HepG2 (cell line): ENCODE results near the gene EPB41L4A. TPM values are rescaled to one million over a fixed set of nuclear protein-coding genes. Genes with fewer than 3 reads are reported as not detected.
A peak's percentile ranks its signal among the peaks of the same experiment; 100 is the strongest.

ENCODE experiments used
- ATM ChIP-seq: fragments of 450-650 bp; IDR thresholded peaks from 2 replicates; pipeline ENCODE4 v1.7.1; 2017; ENCODE audit warnings: mild to moderate bottlenecking, borderline replicate concordance
- ATRX ChIP-seq: sonication (generic); formaldehyde crosslinking; IDR thresholded peaks from 2 replicates; pipeline ENCODE4 v1.4.0; 2020; ENCODE audit warnings: missing genetic modification reagents, borderline replicate concordance
- BCL3 ChIP-seq: sonication (generic); formaldehyde crosslinking; IDR thresholded peaks from 2 replicates; pipeline ENCODE4 v1.5.1; 2020; ENCODE audit warnings: mild to moderate bottlenecking, missing genetic modification reagents, moderate library complexity
- BCLAF1 ChIP-seq: fragments of 450-650 bp; IDR thresholded peaks from 2 replicates; pipeline ENCODE4 v1.6.1; 2017; ENCODE audit warnings: mild to moderate bottlenecking
- DNMT1 ChIP-seq: sonication (generic); formaldehyde crosslinking; IDR thresholded peaks from 2 replicates; pipeline ENCODE4 v1.5.1; 2020; ENCODE audit warnings: mild to moderate bottlenecking, missing genetic modification reagents
- ELF1 ChIP-seq: sonication (generic); formaldehyde crosslinking; IDR thresholded peaks from 2 replicates; pipeline ENCODE4 v1.4.0; 2020; ENCODE audit warnings: missing genetic modification reagents
- GFI1 ChIP-seq: sonication (generic); formaldehyde crosslinking; IDR thresholded peaks from 2 replicates; pipeline ENCODE4 v1.5.0; 2020; ENCODE audit warnings: missing genetic modification reagents, mild to moderate bottlenecking, borderline replicate concordance
- GTF3A ChIP-seq: sonication (generic); formaldehyde crosslinking; conservative IDR thresholded peaks from 2 replicates; pipeline ENCODE4 v1.4.0; 2020; ENCODE audit warnings: mild to moderate bottlenecking, missing genetic modification reagents
- HIVEP1 ChIP-seq: sonication (generic); formaldehyde crosslinking; IDR thresholded peaks from 2 replicates; pipeline ENCODE4 v1.4.0; 2020; ENCODE audit warnings: mild to moderate bottlenecking, missing genetic modification reagents
- NFATC3 ChIP-seq: sonication (generic); formaldehyde crosslinking; IDR thresholded peaks from 2 replicates; pipeline ENCODE4 v1.5.1; 2020; ENCODE audit warnings: mild to moderate bottlenecking, missing genetic modification reagents
- ONECUT2 ChIP-seq: sonication (generic); formaldehyde crosslinking; IDR thresholded peaks from 2 replicates; pipeline ENCODE4 v1.4.0; 2020; ENCODE audit warnings: missing genetic modification reagents
- RAD21 ChIP-seq: fragments of 450-650 bp; formaldehyde crosslinking; IDR thresholded peaks from 2 replicates; pipeline ENCODE4 v1.5.0; 2020; ENCODE audit warnings: mild to moderate bottlenecking
- STAT5B ChIP-seq: sonication (generic); formaldehyde crosslinking; IDR thresholded peaks from 2 replicates; pipeline ENCODE4 v1.4.0; 2020; ENCODE audit warnings: missing genetic modification reagents
- YEATS4 ChIP-seq: sonication (generic); formaldehyde crosslinking; IDR thresholded peaks from 2 replicates; pipeline ENCODE4 v1.4.0; 2020; ENCODE audit warnings: missing genetic modification reagents, borderline replicate concordance
- ZNF280D ChIP-seq: sonication (generic); formaldehyde crosslinking; IDR thresholded peaks from 2 replicates; pipeline ENCODE4 v1.5.1; 2020; ENCODE audit warnings: mild to moderate bottlenecking, missing genetic modification reagents
- ZNF558 ChIP-seq: sonication (generic); formaldehyde crosslinking; IDR thresholded peaks from 2 replicates; pipeline ENCODE4 v1.9.0; 2022; ENCODE audit warnings: mild to moderate bottlenecking, missing genetic modification reagents, borderline replicate concordance
- ZNF768 ChIP-seq: sonication (generic); formaldehyde crosslinking; IDR thresholded peaks from 2 replicates; pipeline ENCODE4 v1.4.0; 2020; ENCODE audit warnings: missing genetic modification reagents
- ZXDC ChIP-seq: sonication (generic); formaldehyde crosslinking; IDR thresholded peaks from 2 replicates; pipeline ENCODE4 v1.5.0; 2020; ENCODE audit warnings: mild to moderate bottlenecking, missing genetic modification reagents
- polyA plus RNA-seq, 8 experiments: library from polyadenylated mRNA; depleted of rRNA in 3 of 8; stranded (reverse) in 7 of 8; unstranded in 1 of 8; fragments of >200 nt; fragmentation: Illumina TruSeq in 4 of 8; extraction: Trizol in 4 of 8; gene quantifications; 2 replicates each; pipeline versions ENCODE4 v1.2.1 to v1.2.3, GENCODE V29; 2011 to 2016; ENCODE audit warnings: low read depth in 4 of 8, missing spikeins in 1 of 8, mixed read lengths in 1 of 8; ENCODE audit not compliant: insufficient read depth in 1 of 8
- total RNA-seq, 5 experiments: library from RNA; depleted of rRNA; stranded (reverse); fragments of >200 nt; fragmentation: Illumina TruSeq; extraction: Trizol; gene quantifications; 2 replicates each; pipeline ENCODE4 v1.2.3, GENCODE V29; 2016; ENCODE audit warnings: low read depth in 1 of 5

Gene EPB41L4A
- total and polyA plus RNA-seq, 2 of the 13 experiments (the other 11 are each of a cell fraction or from before 2014, with no cell fraction given) = 0.07 TPM; not detected in 1

- TF ChIP-seq ATM (no peak), ONECUT2 (CRISPR knock-in tag) (peak; percentile 51; the same call in 1 of the 2 replicates), NFATC3 (CRISPR knock-in tag) (no peak), ATRX (CRISPR knock-in tag) (no peak), BCLAF1 (no peak), ZNF558 (CRISPR knock-in tag) (peak; percentile 90; the same call in 1 of the 2 replicates), ZNF768 (CRISPR knock-in tag) (peak; percentile 72; the same call in 1 of the 2 replicates), GFI1 (CRISPR knock-in tag) (peak; percentile 59; the same call in 1 of the 2 replicates), RAD21 (CRISPR knock-in tag) (peak; percentile 63; the same call in 1 of the 2 replicates), YEATS4 (CRISPR knock-in tag) (peak; percentile 98), ZNF280D (CRISPR knock-in tag) (peak; percentile 94), BCL3 (CRISPR knock-in tag) (peak; percentile 79; the same call in 1 of the 2 replicates), GTF3A (no peak), DNMT1 (CRISPR knock-in tag) (no peak; the same call in 1 of the 2 replicates), ZXDC (CRISPR knock-in tag) (peak; percentile 62; the same call in 1 of the 2 replicates), ELF1 (peak; percentile 78), STAT5B (0 out of 2 replicates have a peak, but pooled peaks have one; percentile 26), HIVEP1 (CRISPR knock-in tag) (peak; percentile 57; the same call in 1 of the 2 replicates)
These were observed 258.3 kb downstream of the EPB41L4A start (continued) for GRCh38 chr5:112160652-112161391.
